MM.1S (cell line): ENCODE results near the gene PLAAT3.

ENCODE experiments used
- CTCF ChIP-seq: fragments of 300-600 bp; sonication (generic); IDR thresholded peaks from 2 replicates; pipeline ENCODE4 v1.5.1; 2016; ENCODE audit warnings: antibody characterized with exemption, low read length, mixed read lengths
- EZH2 ChIP-seq: fragments of 300-600 bp; sonication (generic); optimal IDR thresholded peaks from 2 replicates; pipeline ENCODE3; 2017; ENCODE audit warnings: low read depth, mild to moderate bottlenecking, antibody characterized with exemption, low read length, mixed read lengths
- EZH2phosphoT487 ChIP-seq: fragments of 300-600 bp; sonication (generic); IDR thresholded peaks from 2 replicates; pipeline ENCODE4 v1.6.1; 2018; ENCODE audit warnings: antibody characterized with exemption, low read length

DNA sequence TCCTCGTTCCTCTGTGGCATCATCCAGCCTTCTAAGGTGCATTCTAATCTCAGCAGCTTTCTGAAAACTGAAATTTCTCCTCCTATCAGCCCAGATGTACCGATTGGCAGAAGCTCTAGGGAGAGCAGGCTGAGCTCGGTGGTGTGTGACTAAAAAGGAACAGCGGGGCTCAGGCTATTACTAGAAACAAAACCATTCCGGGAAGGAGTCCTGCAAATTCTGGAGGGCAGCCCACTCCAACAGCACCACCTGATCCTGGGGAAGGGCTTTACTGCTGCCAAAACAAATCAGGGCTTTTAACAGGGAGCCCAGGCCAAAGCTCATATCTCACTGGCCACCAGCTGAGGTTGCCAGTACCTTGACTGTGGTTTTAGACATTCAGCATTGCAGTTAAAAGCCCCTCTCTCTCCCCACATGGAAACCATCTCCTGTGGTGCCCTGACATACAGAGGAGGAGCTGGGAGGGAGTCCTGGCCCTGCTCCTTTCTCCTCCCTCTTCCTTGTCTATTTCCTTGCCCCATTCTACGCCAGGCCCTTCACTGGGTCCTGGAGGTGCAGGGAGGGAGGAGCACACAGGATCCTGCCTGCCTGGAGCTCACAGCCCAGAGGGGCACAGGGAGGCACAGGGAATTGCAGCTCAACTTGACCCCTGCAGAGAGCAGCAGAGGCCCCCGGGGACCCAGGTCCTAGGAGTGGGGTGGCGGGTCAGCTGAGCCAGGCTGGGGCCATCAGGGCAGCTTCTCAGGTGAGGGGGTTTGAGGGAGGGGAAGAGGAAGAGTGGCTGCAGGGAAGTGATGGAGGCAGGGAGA, 76.7 kb downstream of the PLAAT3 start:
- TF ChIP-seq EZH2phosphoT487 (no peak), CTCF (no peak), EZH2 (no peak)
